NK-92 (cell line): ENCODE measurements around the gene MYCBP2.

ENCODE experiments used
- DNase-seq: peaks from one replicate; lab custom pipeline; 2025; ENCODE audit not compliant: unreplicated experiment; lab: John Stamatoyannopoulos, UW

The MYCBP2 gene

GRCh38 chr13:77001963-77002587 lies 324.8 kb downstream of the MYCBP2 start:
- no peak for DNase-seq

- DNase-seq, result no peak
These were observed 325.4 kb downstream of the MYCBP2 start for GRCh38 chr13:77001540-77001939.

GRCh38 chr13:77000475-77000874 lies 326.4 kb downstream of the MYCBP2 start:
- DNase-seq, result no peak
